NK-92 treated with Interleukin-12 subunit alpha and Interleukin-12 subunit beta, amount 100 ng/mL, for 24 hours (cell line): Measurements from ENCODE around the gene SIM2.

Experiments used
- DNase-seq: peaks from one replicate; lab custom pipeline; 2025; lab: John Stamatoyannopoulos, UW

The SIM2 gene

DNA sequence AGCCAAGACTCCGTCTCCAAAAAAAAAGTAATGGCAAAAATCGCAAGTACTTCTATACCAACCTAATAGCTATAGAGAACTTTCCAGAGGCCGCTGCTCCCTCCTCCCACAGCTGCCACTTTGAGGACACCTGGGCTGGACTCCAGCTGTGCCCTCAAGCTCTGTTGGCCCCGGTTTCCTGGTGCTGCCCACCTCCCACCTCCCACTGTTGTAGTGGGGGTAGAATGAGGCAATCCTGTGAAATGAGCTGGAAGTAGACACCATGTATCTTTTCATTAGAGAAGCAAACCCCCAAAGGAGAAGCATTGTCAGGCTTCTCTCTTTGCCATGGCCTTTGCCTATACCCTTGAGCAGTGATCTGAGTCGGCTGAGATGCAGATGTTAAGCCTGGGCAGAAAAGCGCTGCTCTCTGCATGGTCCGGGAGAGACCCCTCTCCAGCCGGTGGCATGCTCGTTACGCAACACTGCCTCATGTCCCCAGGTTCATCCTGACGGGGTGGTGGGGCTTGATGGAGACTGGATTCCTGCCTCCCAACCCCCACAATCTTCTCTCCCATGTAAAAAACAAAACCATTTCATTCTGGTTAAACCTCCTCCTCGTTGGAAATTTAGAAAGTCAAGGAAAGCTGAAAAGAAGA, 39.7 kb downstream of the SIM2 start:
- no peak for DNase-seq

DNA sequence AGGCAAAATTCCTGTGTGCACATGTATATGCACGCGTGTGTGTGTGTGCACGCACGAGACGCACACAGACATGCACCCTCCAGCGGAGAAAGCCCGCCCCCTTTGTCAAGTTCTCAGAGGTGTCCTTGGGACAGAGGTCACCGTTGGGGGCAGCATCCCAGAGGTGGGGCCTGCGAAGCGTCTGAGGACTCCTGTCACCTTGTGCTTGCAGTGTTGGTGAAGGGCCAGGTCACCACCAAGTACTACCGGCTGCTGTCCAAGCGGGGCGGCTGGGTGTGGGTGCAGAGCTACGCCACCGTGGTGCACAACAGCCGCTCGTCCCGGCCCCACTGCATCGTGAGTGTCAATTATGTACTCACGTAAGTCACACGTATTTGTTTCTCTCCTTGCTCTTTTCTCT, 42.6 kb downstream of the SIM2 start:
- no peak for DNase-seq

DNA sequence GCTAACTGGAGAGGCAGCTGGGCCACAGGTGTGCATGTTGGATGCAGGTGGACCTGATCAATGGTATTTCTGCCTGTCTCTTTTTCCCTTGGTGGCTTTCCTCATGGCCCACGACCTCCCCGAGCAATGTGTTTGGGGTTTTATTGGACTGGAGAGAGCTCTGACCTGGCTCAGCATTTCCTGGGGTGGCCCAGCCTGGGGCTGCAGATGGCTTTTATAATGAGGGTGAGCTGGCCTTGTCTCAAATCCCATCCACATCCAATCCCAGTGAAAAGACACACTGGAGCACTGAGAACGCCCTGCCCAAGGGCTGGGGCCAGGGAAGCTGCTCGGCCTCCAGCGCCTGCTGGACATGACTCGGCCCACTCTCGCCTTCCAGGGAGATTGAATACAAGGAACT, 44.1 kb downstream of the SIM2 start:
- DNase-seq, result no peak

DNA sequence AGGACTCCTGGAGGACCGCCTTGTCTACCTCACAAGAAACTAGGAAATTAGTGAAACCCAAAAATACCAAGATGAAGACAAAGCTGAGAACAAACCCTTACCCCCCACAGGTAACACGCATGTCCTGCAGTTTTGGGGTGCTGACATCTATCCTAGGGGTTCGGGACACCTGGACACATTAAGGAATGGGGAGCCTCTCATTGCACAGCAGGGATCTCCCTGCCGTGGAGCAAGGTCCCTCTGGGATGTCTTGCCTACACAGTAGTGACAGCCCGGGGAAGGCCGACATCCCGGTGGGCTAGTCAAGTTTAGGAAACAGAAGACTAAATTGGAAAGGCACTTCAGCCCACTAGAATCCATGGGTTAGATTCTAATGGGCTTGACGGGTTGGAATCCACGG, 44.5 kb downstream of the SIM2 start:
- DNase-seq, result no peak

DNA sequence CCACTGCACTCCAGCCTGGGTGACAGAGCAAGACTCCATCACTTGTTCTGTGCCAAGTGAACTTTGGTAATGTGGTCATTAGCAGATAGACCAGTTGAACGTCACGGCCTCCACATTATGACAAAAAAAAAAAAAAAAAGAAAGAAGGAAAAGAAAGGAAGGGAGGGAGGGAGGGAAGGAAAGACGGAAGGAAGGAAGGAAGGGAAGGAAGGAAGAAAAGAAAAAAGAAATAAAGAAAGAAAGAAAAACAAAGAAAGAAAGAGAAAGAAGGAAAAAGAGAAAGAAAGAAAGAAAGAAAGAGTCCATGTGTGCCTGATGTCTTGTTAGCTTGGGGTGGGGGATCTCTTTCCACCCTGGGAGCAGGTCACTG, 45.3 kb downstream of the SIM2 start:
- no peak for DNase-seq

DNA sequence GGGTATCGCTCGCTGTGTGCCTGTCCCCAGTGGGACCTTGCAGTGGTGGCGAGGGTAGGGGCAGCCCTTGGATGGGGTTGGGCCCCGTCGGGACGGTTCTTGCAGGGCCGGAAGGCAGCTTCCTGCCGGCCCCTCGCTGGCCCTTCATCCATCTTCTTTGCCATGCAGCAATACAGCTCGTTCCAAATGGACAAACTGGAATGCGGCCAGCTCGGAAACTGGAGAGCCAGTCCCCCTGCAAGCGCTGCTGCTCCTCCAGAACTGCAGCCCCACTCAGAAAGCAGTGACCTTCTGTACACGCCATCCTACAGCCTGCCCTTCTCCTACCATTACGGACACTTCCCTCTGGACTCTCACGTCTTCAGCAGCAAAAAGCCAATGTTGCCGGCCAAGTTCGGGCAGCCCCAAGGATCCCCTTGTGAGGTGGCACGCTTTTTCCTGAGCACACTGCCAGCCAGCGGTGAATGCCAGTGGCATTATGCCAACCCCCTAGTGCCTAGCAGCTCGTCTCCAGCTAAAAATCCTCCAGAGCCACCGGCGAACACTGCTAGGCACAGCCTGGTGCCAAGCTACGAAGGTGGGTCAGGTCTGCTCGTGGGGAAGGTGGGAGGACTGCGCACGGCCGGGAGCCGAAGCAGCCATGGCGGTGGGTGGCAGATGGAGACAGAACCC, 45.8 kb downstream of the SIM2 start:
- no peak for DNase-seq

DNA sequence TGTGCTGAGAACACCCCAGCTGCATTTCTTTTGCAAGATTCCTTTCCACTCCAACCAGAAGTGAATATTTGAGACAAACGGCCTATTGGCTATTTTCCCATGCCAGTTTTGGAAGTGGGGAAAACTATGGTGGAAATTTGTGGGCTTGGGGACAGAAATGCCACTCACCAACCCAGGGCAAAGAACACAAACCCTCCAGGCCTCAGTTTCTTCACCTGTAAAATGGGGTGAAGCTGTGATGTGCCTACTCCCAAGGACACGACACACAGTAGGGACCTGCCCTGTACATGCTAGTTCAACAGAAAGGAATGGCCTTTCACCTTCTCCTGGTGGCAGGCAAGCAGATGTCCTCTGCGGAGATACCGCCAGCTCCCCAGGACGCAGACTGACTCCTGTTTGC, 46.5 kb downstream of the SIM2 start:
- no peak for DNase-seq

DNA sequence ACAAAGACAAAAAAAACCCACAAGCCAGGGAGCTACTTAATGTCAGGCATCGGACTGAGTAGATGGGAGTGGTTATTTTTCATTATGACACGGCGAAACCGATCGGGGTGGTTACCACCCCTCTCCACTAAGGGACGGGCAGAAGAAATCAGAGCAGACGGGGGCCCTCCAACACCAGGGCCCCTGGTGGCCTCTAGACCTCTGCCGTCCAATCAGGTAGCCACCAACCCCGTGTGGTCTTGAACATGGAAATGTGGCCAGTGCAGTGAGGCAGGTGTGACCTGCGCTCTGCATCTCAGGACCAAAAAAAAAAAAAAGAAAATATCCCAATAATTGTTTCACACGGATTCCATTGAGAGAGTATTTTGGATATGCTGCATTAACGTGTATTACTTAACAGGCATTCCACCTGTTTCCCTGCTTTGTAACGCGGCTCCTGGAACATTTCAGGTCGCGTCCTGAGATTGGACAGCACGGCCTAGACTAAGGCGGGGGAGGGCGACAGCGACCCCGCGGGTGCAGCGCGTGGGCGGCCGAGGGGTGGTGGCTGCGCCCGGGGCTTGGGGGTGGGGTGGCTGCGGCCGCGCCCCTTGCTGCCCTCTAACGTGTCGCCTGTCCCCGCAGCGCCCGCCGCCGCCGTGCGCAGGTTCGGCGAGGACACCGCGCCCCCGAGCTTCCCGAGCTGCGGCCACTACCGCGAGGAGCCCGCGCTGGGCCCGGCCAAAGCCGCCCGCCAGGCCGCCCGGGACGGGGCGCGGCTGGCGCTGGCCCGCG, 48.3 kb downstream of the SIM2 start:
- DNase-seq, result no peak

DNA sequence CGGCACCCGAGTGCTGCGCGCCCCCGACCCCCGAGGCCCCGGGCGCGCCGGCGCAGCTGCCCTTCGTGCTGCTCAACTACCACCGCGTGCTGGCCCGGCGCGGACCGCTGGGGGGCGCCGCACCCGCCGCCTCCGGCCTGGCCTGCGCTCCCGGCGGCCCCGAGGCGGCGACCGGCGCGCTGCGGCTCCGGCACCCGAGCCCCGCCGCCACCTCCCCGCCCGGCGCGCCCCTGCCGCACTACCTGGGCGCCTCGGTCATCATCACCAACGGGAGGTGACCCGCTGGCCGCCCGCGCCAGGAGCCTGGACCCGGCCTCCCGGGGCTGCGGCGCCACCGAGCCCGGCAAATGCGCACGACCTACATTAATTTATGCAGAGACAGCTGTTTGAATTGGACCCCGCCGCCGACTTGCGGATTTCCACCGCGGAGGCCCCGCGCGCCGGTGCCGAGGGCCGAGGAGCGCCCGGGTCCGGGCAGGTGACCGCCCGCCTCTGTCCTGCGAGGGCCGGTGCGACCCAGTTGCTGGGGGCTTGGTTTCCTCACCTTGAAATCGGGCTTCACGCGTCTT, 49.0 kb downstream of the SIM2 start:
- DNase-seq, result no peak

DNA sequence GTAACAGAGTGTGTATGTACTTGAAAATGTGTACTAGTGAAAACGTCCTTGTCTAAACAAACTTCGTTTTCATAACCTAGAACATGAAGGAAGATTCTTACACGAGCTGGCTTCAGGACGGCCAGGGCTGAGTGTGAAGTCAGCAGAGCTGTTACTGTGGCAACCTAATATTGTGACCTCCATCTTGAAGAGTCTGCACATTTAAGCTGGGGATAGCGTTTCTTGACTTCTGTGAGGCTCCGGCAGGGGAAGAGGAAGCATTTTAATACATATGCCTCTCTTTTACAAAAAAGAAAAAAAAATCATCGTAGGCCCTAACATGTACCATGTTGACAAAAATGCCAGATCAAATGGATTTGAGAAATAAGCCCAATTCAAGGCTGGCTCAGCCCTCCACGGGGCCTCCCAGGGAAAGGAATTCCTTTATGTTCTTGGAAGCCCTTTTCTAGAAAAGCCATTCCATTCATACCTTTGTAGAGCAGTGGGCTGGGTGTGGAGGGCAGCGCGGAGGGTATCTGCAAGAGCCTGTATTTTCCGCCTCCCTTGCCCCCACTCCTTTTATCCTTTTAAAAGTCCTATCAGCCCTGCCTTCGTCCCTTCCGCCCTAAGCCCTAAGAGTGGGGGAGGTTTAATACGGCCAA, 51.1 kb downstream of the SIM2 start:
- DNase-seq, result no peak

DNA sequence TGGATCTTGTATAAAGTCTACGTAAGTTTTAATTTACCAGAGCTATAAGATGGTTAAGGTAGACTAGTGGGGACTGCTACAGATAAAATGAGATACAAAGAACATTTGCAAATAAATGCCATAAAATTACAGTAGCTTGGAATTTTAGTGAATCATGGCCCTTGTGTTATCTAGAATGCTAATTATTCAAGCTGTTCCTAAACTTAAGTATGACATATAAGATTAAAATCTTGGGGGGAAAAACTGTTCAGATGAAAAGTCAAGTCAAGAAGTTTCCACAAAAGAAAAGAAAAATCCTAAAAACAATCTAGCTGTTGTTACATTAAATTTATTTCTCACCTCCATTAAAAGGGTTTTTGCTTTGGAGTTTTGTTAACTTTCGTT, 51.7 kb downstream of the SIM2 start:
- no peak for DNase-seq

DNA sequence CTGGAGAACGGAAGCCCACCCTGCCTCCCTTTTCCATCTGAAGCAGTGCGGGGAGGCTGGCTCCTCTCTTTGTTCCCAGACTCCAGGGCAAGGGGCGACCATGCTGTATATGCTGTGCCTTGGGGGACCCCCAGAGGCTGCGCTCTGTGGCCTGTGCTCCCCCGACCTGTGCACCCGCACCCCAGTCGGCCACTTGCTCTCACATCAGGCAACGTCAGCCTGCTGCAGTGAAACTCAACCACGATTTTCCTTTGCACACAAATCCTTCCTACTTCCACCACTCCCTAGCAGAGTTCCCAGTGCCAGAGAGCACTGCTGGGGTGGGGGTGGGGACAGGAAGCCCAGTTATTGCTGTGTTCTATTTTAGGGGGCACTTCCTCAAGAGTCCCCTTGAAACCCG, 52.5 kb downstream of the SIM2 start:
- DNase-seq, result no peak

DNA sequence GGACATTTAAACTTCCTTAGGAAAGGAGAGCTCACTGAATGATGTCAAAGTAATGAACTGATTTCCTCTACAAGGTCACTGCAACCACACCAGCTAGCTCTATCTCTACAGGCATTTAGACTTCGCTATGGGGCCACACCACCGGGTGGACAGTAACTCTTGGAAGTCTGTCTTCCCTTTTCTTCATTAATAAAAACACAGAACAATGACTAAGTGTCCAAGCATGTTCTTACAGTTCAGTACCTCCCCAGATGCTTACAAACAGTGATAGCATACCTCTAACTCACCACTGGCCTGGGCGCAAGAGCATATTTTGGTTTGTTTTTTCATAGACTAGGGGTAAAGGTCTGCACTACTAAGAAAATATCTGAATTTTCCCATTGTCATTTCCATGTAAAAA, 54.6 kb downstream of the SIM2 start:
- DNase-seq, result no peak

DNA sequence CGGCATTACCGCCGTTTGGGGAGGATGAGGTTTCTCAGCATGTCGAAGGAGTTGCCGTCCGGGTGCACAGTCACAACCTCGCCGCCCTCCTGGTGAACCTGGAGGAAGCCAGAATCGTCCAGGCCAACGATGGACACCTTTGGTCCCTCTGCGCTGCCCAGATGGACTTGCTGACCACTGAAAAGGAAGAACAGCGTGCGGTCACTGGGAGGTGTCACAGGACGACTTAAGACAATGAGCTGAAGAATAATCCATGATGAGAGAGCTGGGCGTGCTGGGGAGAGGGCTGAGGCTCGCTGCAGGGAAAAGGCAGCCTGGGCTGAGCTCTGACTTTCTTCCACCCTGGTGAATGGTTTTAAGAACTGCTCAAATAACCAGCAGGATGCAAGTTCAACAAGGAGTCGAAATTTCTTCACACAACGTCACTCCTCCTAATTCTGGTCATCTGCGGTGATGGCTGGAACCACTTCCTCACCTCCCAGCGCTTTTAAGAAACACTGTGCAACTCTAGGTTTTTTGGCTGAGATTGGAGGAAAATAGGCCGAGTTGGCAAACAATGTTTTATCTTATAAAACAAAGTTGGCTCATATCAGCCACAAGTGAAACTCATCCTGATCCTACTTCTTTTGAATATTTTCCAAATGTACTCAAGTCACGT, 55.5 kb downstream of the SIM2 start:
- no peak for DNase-seq

DNA sequence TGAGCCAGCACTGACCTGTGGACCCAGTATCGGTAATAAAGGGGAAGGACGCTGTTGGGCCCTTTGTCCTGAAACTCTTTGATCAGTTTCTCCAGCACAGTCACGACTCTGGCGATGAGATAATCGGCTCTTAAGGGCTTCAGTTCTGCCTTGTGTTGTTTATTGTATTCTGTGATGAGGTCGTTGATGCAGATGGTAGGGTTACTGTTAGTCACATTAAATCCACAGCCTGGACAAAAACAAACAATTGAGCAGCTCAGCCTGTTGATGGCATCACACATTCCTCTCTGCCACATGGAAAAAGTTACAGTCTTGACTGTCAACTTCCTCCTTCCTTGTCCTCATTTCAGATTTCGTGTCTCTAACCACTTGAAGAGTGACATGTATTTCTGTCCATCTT, 57.6 kb downstream of the SIM2 start:
- no peak for DNase-seq

DNA sequence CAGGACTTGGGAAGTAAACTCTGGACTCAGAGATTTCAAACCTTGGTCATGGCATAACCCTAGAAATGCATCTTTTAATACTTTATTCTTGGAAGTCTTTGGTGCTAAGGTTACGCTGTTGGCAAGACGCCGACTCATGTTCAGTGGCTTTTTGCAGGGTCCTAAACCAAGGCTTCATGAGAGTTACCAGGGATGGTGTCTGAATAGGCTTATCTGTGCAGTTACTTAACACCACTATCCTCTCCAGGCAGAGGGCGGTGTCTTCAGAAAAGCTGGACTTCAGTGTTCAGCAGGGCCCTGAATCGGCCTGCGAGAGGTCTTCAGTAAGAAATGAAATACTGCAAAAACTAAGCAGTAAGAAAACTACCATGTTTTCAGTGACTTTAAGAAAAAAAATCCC, 58.3 kb downstream of the SIM2 start:
- DNase-seq, result no peak

DNA sequence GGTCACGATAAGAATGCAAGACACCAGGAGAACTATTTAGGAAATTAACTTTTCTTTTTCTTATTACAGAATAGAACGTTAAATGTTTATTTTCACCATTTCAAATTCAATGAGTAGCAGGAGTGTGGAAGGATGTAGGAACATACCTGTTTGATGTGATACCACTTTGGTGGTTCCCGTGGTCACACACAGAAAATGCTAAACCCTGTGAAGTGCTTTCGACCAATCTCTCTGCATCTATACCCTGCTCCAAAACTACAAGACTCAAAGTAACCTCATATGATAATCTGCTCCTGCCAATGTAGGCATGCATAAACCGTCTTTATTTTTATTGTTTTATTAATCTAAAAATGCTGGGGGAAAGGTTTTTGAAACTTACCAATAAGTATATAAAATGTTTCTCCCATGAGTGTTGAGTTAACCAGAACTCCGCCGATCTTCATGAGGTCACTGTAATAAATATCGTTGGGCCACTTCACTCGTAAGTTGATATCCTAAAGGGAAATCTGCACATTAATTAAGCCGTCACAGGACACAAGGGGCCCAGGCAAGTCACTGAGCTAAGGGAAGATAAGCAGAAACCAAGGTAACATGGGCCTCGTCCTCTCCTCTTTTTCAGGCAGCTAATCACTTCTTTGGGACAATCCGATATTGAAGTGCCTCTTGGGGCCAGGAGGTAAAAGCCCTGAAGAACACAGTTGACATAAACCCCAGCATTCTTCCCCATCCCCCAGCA, 60.6 kb downstream of the SIM2 start:
- DNase-seq, result no peak

DNA sequence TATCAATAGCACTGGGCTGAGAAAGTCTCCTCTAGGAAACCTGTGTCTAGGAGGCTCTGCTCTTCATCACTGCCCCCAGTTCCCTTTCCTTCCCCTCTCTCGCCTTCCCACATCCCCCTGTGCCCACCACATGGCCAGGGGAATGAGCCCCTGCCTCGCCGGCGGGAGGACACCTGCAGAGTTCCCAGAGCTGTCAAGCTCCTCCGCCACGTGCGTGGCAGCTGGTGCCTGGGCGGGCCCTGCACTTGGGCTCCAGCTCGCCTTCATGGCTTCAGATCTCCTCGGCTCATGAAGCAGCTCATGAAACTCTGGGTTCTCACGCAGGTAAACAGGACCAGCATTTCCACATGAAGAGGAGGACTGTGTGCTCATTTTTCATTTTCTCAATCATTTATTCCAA, 62.8 kb downstream of the SIM2 start:
- no peak for DNase-seq

DNA sequence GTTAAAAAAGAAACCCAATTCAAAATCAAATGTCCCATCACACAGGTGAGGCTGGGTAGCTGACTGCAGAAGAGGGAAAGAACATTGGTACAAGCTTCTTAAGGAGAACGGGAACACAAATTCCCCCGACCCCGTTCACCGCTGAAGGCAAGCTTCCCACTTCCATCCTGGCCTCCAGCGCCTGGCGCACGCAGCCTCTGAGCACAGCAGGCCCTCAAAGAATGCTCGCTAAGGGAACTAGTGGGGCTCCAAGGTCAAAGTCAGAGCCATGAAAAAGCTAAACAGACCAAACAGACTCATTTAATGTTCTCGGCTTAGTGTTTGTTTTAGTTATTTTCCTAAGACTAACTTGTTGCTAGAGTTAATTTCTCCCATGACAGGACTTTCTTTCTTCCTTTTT, 63.7 kb downstream of the SIM2 start:
- DNase-seq, result no peak

DNA sequence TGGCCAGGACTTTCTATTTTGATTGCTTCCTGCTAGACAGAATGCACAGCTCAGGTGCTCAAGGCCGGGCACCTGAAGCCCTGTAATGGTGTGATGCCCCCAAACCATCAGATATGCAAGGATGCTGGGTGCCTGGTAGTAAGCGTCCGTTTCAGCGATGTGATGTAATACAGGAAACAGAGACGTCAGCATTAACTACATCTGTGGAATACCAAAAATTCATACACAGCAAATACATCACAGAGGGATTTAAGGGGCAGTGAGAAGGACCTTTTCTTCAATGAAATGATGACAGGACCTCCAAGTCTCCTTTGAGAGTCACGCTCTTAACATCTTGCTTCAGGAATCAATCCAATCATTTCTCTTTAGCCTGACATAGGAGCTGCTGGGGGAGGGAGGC, 64.4 kb downstream of the SIM2 start:
- DNase-seq, result no peak

DNA sequence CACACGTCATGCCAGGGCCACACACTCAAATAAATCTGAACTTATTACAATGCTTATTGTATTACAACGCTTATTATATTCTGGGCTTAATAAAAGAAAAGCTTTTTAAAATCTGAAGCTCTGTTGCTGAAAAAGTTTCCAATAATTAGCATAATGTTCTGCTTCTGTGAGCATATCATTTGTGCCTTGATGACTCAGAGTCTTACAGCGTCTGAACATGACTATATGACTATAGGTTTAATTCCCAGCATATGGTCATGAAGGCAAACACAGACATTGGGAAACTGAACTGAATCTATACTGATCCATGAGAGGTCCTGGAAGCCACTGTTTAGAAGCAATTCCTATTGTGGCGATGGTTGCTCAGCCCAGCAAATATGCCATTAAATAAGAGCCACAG, 66.3 kb downstream of the SIM2 start:
- no peak for DNase-seq

DNA sequence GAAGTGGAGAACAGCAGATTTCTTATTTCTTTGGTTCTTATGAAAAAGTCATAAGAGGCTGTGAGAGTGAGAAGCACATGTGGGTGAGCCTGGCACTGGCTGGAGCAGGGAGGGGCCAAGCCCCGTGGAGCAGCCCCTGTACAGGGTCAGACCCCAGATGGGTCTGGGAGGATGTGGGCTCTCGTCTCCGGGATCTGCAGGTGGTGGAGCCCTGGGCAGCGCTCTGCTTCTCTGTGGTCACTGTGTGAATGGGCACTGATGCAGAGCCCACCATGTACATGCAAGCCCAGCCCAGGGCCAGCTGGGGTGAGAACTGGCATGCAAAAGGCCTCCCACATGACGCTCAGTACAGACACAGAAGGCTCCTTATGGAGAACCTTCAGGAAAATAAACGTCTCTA, 67.6 kb downstream of the SIM2 start:
- DNase-seq, result no peak
